Left renal pelvis (tissue), 4 donors: ENCODE measurements around the gene FGD2. TPM values are rescaled to one million over a fixed set of nuclear protein-coding genes. Genes with fewer than 3 reads are reported as not detected.

Experiments
- DNase-seq, 4 donors: peaks; one replicate each; pipeline ENCODE4 v3.0.0-alpha.2; 2013; ENCODE audit warnings: low read depth in 4 of 4, low spot score in 3 of 4
- polyA plus RNA-seq, 4 donors: library from polyadenylated mRNA; unstranded; fragments of 120-200 nt; gene quantifications; one replicate each; pipeline ENCODE4 v1.2.1, GENCODE V29; 2013; ENCODE audit not compliant: insufficient read length in 4 of 4

FGD2 gene
- 1 to 10 TPM; 1.2 to 3.9 (median 2.4) TPM for polyA plus RNA-seq

- DNase-seq = no peak
Observed at GRCh38 chr6:37005061-37005810, at the start of gene FGD2. TSS of gene FGD2 (plus strand) at chr6:37005655. CDS start at chr6:37005818, 163 bp downstream.

GRCh38 chr6:36955671-36956445, 49.6 kb upstream of the FGD2 start:
- no peak for DNase-seq

GRCh38 chr6:36956446-36956820, 49.0 kb upstream of the FGD2 start:
- DNase-seq = no peak

GRCh38 chr6:36957773-36958271, 47.6 kb upstream of the FGD2 start:
- no peak for DNase-seq

- DNase-seq = no peak
Observed at GRCh38 chr6:36958775-36959554, 46.5 kb upstream of the FGD2 start.

GRCh38 chr6:36959555-36960250, 45.8 kb upstream of the FGD2 start:
- no peak for DNase-seq

- no peak for DNase-seq
Observed at GRCh38 chr6:36961441-36962435, 43.7 kb upstream of the FGD2 start.

GRCh38 chr6:36962874-36963273, 42.6 kb upstream of the FGD2 start:
- DNase-seq = no peak

- no peak for DNase-seq
Observed at GRCh38 chr6:36963451-36964290, 41.8 kb upstream of the FGD2 start.

GRCh38 chr6:36964349-36964748, 41.1 kb upstream of the FGD2 start:
- no peak for DNase-seq

- no peak for DNase-seq
Observed at GRCh38 chr6:36964908-36965307, 40.5 kb upstream of the FGD2 start.

GRCh38 chr6:36967301-36967700, 38.2 kb upstream of the FGD2 start:
- no peak for DNase-seq

- DNase-seq = no peak
Observed at GRCh38 chr6:36967757-36968156, 37.7 kb upstream of the FGD2 start.

- no peak for DNase-seq
Observed at GRCh38 chr6:36968266-36968977, 37.0 kb upstream of the FGD2 start.

GRCh38 chr6:36969240-36969691, 36.2 kb upstream of the FGD2 start:
- DNase-seq = no peak

GRCh38 chr6:36969988-36970891, 35.2 kb upstream of the FGD2 start:
- DNase-seq = no peak
